Adrenal gland (tissue), 19 donors: ENCODE results near the gene MPG. TPM values are rescaled to one million over a fixed set of nuclear protein-coding genes. Genes with fewer than 3 reads are reported as not detected.
A peak's percentile ranks its signal among the peaks of the same experiment; 100 is the strongest.
"Not testable (repeated sequence)": the region's sequence is repeated elsewhere in the genome, so short reads cannot be mapped to it uniquely, and the experiment has no call there.

Experiments used
- DNase-seq, 7 donors: peaks; one replicate each; pipeline ENCODE4 v3.0.0-alpha.2; 2019 to 2020
- H3K27ac ChIP-seq, 5 donors: fragments of 200-600 bp; sonication (generic) in 4 of 5; 1 replicate in 3 of 5; 2 replicates in 2 of 5; pipeline versions ENCODE4 v1.5.1 to v1.8.0; 2016 to 2020; ENCODE audit warnings: mild to moderate bottlenecking in 1 of 5
- H3K27me3 ChIP-seq: fragments of 200-600 bp; 2 replicates; pipeline ENCODE4 v1.8.0; 2021
- H3K36me3 ChIP-seq, 2 donors: fragments of 200-600 bp; replicated peaks in 1 of 2; 1 replicate in 1 of 2; 2 replicates in 1 of 2; pipeline versions ENCODE4 v1.5.1 to v1.8.0; 2018 to 2022
- H3K4me1 ChIP-seq, 2 donors: fragments of 200-600 bp; replicated peaks in 1 of 2; 1 replicate in 1 of 2; 2 replicates in 1 of 2; pipeline versions ENCODE4 v1.5.1 to v1.8.0; 2018 to 2021
- H3K4me3 ChIP-seq, 4 donors: fragments of 200-600 bp; sonication (generic) in 3 of 4; one replicate each; pipeline ENCODE4 v1.5.1; 2016 to 2018
- H3K9me3 ChIP-seq, 3 donors: fragments of 200-600 bp; sonication (generic) in 1 of 3; replicated peaks in 1 of 3; 1 replicate in 2 of 3; 2 replicates in 1 of 3; pipeline versions ENCODE4 v1.5.1 to v1.8.0; 2016 to 2021
- CTCF ChIP-seq, 6 experiments: fragments of 450-650 bp in 4 of 6; fragments of 200-600 bp in 2 of 6; sonication (generic) in 1 of 6; IDR thresholded peaks; 1 replicate in 5 of 6; 2 replicates in 1 of 6; pipeline versions ENCODE4 v1.5.1 to v1.8.0; 2016 to 2021; ENCODE audit warnings: antibody characterized with exemption in 6 of 6, mild to moderate bottlenecking in 2 of 6, moderate library complexity in 1 of 6
- POLR2A ChIP-seq, 2 donors: fragments of 450-650 bp; IDR thresholded peaks; one replicate each; pipeline ENCODE4 v1.6.1; 2017; ENCODE audit warnings: antibody characterized with exemption in 2 of 2, mild to moderate bottlenecking in 2 of 2, moderate library complexity in 1 of 2
- WGBS, 4 donors: extraction: QIAGEN DNeasy Blood & Tissue Kit in 2 of 4; methylation state at CpG; one replicate each; pipeline versions ENCODE4 v1.1.5 to v1.1.7; 2013 to 2017; 5-methylcytosine and 5-hydroxymethylcytosine counted together
- intact Hi-C, 2 donors: fragments of 100-400 bp; cut with DNase I; formaldehyde crosslinking; loops; one replicate each; pipeline versions ENCODE4 v1.14.1 to v1.15.0; 2022 to 2023
- long read RNA-seq, 10 donors: library from polyadenylated mRNA in 3 of 10; unstranded in 2 of 10; stranded (forward) in 1 of 10; transcript quantifications; one replicate each; pipeline ENCODE4 v2.0.0 and lab custom pipeline, GENCODE V29; 2021 to 2026
- polyA plus RNA-seq, 3 donors: library from polyadenylated mRNA; stranded (reverse); fragments of 200-250 nt in 2 of 3; fragments of 350-450 nt in 1 of 3; fragmentation: Illumina TruSeq in 1 of 3; extraction: RNeasy Lipid Tissue Mini Kit (QIAGEN cat#74804) in 1 of 3; gene quantifications; one replicate each; pipeline ENCODE4 v1.2.3, GENCODE V29; 2013 to 2014
- total RNA-seq, 9 donors: library from RNA; depleted of rRNA in 4 of 9; stranded (reverse); fragments of >200 nt in 4 of 9; fragments of 120-200 nt in 1 of 9; fragmentation: NEBNext Ultra II Directional in 1 of 9; extraction: Animal tissue kit (Norgen Biotek cat#: 25700) in 1 of 9; gene quantifications; one replicate each; pipeline versions ENCODE4 v1.1.0 to v1.2.4, GENCODE V29; 2013 to 2023
- donor health status: healthy with polysubstance abuse.
- donor health status: Bipolar disorder and iron deficiency.
- donor health status: DM: yes; HTN: yes; CAD: no.
- donor health status: DM: no; HTN: no; CAD: no.
- donor health status: DM: no; HTN: no; CAD: no.
- donor health status: DM: yes; HTN: yes; CAD: no.

MPG gene
- 100 to 1,000 TPM in 4 of 9 donors, 10 to 100 TPM in 5; 60.9 to 207 (median 80.2) TPM for total RNA-seq
- 100 to 1,000 TPM in 2 of 3 donors, 1 to 10 TPM in 1; 5.0 to 148 (median 129) TPM for polyA plus RNA-seq
- long read RNA-seq, donor 1, transcript MPG-202 (4 exons, 1,205 nt) = major isoform, 47 of 52 reads
- long read RNA-seq, donor 1, partial matches to known transcripts = 5 of 52 reads
- long read RNA-seq, donor 1, other reads (novel, unspliced or antisense) = 0 of 52 reads
- long read RNA-seq, donor 2, transcript MPG-202 (4 exons, 1,205 nt) = major isoform, 37 of 61 reads
- long read RNA-seq, donor 2, partial matches to known transcripts = 21 of 61 reads
- long read RNA-seq, donor 2, other reads (novel, unspliced or antisense) = 0 of 61 reads
- long read RNA-seq, donor 3, transcript MPG-202 (4 exons, 1,205 nt) = major isoform, 34 of 48 reads
- long read RNA-seq, donor 3, partial matches to known transcripts = 13 of 48 reads
- long read RNA-seq, donor 3, other reads (novel, unspliced or antisense) = 0 of 48 reads
- long read RNA-seq, donor 4, transcript MPG-202 (4 exons, 1,205 nt) = major isoform, 86 of 94 reads
- long read RNA-seq, donor 4, partial matches to known transcripts = 6 of 94 reads
- long read RNA-seq, donor 4, other reads (novel, unspliced or antisense) = 2 of 94 reads
- long read RNA-seq, donor 5, transcript MPG-202 (4 exons, 1,205 nt) = major isoform, 118 of 131 reads
- long read RNA-seq, donor 5, partial matches to known transcripts = 8 of 131 reads
- long read RNA-seq, donor 5, other reads (novel, unspliced or antisense) = 2 of 131 reads
- long read RNA-seq, donor 6, transcript MPG-202 (4 exons, 1,205 nt) = major isoform, 79 of 85 reads
- long read RNA-seq, donor 6, partial matches to known transcripts = 3 of 85 reads
- long read RNA-seq, donor 6, other reads (novel, unspliced or antisense) = 3 of 85 reads
- long read RNA-seq, donor 7, transcript MPG-202 (4 exons, 1,205 nt) = major isoform, 24 of 35 reads
- long read RNA-seq, donor 7, partial matches to known transcripts = 9 of 35 reads
- long read RNA-seq, donor 7, other reads (novel, unspliced or antisense) = 0 of 35 reads
- long read RNA-seq, donor 8, transcript MPG-202 (4 exons, 1,205 nt) = major isoform, 63 of 64 reads
- long read RNA-seq, donor 8, partial matches to known transcripts = 0 of 64 reads
- long read RNA-seq, donor 8, other reads (novel, unspliced or antisense) = 0 of 64 reads
- long read RNA-seq, donor 9, transcript MPG-202 (4 exons, 1,205 nt) = major isoform, 47 of 53 reads
- long read RNA-seq, donor 9, partial matches to known transcripts = 5 of 53 reads
- long read RNA-seq, donor 9, other reads (novel, unspliced or antisense) = 0 of 53 reads
- long read RNA-seq, donor 10, transcript MPG-202 (4 exons, 1,205 nt) = major isoform, 22 of 36 reads
- long read RNA-seq, donor 10, partial matches to known transcripts = 14 of 36 reads
- long read RNA-seq, donor 10, other reads (novel, unspliced or antisense) = 0 of 36 reads

DNA sequence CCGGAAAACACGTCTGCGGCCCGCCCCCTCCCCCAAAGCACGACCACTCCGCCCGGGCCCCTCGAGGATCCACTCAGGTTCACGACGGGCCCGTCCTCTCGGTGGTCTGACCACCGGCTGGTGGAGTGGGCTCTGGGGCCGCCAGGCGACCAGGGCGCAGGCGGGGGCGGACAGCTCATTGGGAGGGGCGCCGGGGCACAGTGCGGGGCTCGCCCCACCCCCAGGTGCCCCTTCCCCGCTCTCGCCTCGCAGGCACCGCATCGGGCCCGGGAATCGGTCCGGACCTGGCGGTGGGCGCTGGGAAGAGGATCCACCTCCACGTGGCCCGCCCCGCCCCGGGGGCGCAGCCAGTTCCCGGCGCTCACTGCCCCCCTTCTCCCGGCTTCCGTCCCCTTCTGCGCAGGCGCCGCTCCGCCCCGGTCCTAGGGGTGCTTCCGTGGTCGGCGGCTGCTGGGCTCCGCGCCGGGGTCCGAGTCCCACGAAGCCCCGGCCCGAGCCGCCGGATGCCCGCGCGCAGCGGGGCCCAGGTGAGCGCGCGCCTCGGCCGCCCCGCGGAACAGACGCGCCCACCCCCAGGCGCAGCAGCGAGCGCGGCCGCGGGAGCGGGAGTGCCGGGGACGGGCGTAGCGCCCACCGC is at the start of gene MPG:
TSS of gene MPG (plus strand) at position 419 of the 637 bp plus-strand sequence. CDS start at position 504, 85 bp downstream.
- peak; percentile 75 to 89 (median 83) for DNase-seq
- peaks cover 37 to 41% of the 10 kb centered on the region in 2 donors for H3K4me1 ChIP-seq
- intact Hi-C loops = no loop called here
- no peaks in the 10 kb centered on the region for H3K27me3 ChIP-seq
- TF ChIP-seq POLR2A (IDR thresholded peaks at IDR 0.05) (peak; percentile 70 to 73), CTCF (IDR thresholded peaks at IDR 0.05) (no peak)
- H3K9me3 ChIP-seq = no peaks in the 10 kb centered on the region
- WGBS, 4 donors = 0 to 5% (median 1%) methylated on average over 8 to 83 of the region's 83 CpGs; no CpG with 5 or more reads in 1 of the 4 donors
- H3K36me3 ChIP-seq = peaks cover 0 to 11% of the 10 kb centered on the region in 2 donors
- peak within 1 kb of the TSS; percentile 81 to 98 (median 91) for H3K27ac ChIP-seq
- peak within 1 kb of the TSS; percentile 44 to 98 (median 72) for H3K4me3 ChIP-seq

DNA sequence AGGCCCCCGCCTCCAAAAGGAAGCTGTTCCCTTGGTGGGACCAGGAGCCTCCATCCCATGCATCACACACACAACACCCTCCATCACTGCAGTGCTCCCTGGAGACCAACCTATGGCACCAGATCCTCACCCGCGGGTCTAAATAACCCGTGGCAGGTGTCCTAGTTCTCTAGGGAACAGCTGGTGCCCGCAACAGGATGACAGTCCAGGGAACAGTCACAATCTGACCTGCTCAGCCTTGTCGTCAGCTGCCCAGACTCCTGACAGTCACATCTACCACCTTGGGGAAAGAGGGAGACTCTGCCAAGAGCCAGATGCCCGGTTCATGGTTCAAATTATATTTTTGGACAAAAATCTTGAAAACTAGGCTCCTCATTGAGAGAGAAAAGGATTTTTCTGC is 47.4 kb upstream of the MPG start:
- H3K9me3 ChIP-seq, H3K27me3 ChIP-seq, H3K4me3 ChIP-seq, H3K27ac ChIP-seq, intact Hi-C loops, H3K36me3 ChIP-seq, H3K4me1 ChIP-seq: not testable (repeated sequence)
- WGBS, 4 donors = 62 to 100% (median 74%) methylated on average over 1 to 5 of the region's 7 CpGs; no CpG with 5 or more reads in 1 of the 4 donors
- DNase-seq = peak in 2 of 7 donors; percentile 2 to 11

DNA sequence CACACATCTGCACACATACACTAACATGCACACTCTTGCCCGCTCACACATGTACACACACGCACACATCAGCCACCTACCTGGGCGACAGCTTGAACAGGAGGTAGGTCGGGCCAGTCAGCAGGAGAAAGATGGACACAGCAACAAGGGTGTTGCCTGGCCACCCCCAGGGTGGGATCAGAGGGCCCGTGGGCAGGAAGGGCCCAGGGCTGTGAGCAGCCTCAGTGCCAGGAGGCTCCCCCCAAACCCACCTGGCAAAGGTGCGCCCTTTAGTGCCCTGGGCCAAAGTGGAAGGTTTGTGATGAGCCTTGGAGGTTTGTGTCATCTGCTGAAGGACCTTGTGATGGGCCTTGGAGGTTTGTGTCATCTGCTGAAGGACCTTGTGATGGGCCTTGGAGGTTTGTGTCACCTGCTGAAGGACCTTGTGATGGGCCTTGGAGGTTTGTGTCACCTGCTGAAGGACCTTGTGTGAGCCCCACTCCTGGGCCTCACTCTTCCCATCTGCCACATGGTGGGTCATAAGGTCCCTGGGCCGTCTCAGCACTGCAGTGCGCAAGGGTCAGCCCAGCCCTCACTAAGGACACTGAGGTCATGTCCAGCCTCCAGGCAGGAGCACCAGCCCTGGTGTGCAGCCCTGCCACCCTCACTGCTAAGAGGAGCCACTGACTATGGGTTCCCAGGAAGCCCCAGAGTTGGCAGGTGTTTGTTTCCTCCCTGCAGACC is 44.7 kb upstream of the MPG start:
- DNase-seq = peak in 2 of 7 donors; percentile 5 to 13
- H3K27me3 ChIP-seq, H3K4me1 ChIP-seq, intact Hi-C loops, H3K27ac ChIP-seq, H3K4me3 ChIP-seq, H3K36me3 ChIP-seq, H3K9me3 ChIP-seq: not testable (repeated sequence)
- 76 to 86% (median 82%) methylated on average over 1 to 4 of the region's 8 CpGs for WGBS, 4 donors

DNA sequence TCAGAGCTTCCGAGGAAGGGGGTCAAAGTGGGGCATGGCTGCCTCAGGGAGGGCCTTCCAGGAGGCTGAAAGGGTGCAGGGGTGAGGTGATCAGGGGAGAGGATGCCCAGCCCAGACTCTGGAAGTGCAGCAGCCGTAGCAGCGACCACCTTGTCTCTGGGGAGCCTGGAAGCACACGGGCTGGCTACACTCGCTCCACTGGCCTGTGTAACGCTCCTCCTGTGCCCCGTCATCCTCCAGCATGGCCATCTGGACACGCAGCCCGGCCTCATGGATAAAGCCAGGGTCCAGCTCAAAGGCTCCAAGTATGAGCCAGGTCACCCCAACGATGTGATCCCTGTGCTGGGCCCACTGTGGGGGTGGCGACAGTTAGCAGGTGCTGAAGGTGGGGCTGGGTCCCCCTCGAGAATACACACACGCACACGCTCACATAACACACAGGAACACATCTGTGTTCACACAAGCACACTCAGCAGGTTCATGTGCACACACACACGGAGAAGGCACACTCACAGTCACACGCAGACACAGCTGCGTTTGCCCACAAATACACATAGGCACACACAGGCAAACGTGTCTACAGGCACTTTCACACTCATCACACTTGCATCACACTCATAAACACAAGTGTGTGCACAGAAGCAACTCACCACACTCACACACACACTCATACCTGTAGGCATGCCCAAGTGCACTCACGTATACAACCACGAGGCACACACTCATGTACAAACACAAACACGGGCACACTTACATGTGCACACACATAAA is 44.0 kb upstream of the MPG start:
- Histone ChIP-seq H3K4me1 (no peaks in the 10 kb centered on the region), H3K27me3 (no peaks in the 10 kb centered on the region), H3K27ac (no peak overlapping the region), H3K36me3 (no peaks in the 10 kb centered on the region), H3K4me3 (no peak overlapping the region), H3K9me3 (no peaks in the 10 kb centered on the region)
- WGBS, 4 donors = 84 to 92% (median 89%) methylated on average over 11 to 21 of the region's 21 CpGs
- intact Hi-C loops = no loop called here
- DNase-seq = peak in 2 of 7 donors; percentile 5 to 27
- TF ChIP-seq POLR2A (IDR thresholded peaks at IDR 0.05) (no peak), CTCF (IDR thresholded peaks at IDR 0.05) (no peak)
